ENCODE measurements around the gene PLEKHA7. TPM values are rescaled to one million over a fixed set of nuclear protein-coding genes. Genes with fewer than 3 reads are reported as not detected.

PLEKHA7 gene
- total RNA-seq, 2 donors from 2014 or later = 55.6 to 65.9 TPM

- Histone ChIP-seq H3K4me1 (no peaks in the 10 kb centered on the region), H3K9me3 (no peaks in the 10 kb centered on the region), H3K4me3 (no peak overlapping the region), H3K27ac (no peak overlapping the region), H3K27me3 (no peaks in the 10 kb centered on the region), H3K36me3 (no peaks in the 10 kb centered on the region), H3K9ac (ENCODE audit: low read depth in 2 of 2, low read length in 2 of 2) (no peak overlapping the region)
- TF ChIP-seq CTCF (IDR thresholded peaks at IDR 0.05) = no peak
- DNase-seq = no peak
- intact Hi-C loops (cut with DNase I) = no loop called here
These were observed 254.2 kb downstream of the PLEKHA7 start for GRCh38 chr11:16759857-16760508.

- H3K27me3 ChIP-seq = no peaks in the 10 kb centered on the region
- H3K4me3 ChIP-seq = no peak overlapping the region
- no peak for DNase-seq
- no peaks in the 10 kb centered on the region for H3K4me1 ChIP-seq
- intact Hi-C loops (cut with DNase I) = no loop called here
- H3K36me3 ChIP-seq = no peaks in the 10 kb centered on the region
- H3K9me3 ChIP-seq = no peaks in the 10 kb centered on the region
- no peak overlapping the region for H3K9ac ChIP-seq (ENCODE audit: low read depth in 2 of 2, low read length in 2 of 2)
- no peak for TF ChIP-seq CTCF (IDR thresholded peaks at IDR 0.05)
- no peak overlapping the region for H3K27ac ChIP-seq
These were observed 255.7 kb downstream of the PLEKHA7 start for GRCh38 chr11:16758382-16759024.

- H3K36me3 ChIP-seq = peaks cover 21% of the 10 kb centered on the region
- H3K9ac ChIP-seq (ENCODE audit: low read depth in 2 of 2, low read length in 2 of 2) = no peak overlapping the region
- H3K27ac ChIP-seq = no peak overlapping the region
- intact Hi-C loops (cut with DNase I) = no loop called here
- H3K4me3 ChIP-seq = no peak overlapping the region
- DNase-seq = no peak
- no peaks in the 10 kb centered on the region for H3K9me3 ChIP-seq
- no peak for TF ChIP-seq CTCF (IDR thresholded peaks at IDR 0.05)
- no peaks in the 10 kb centered on the region for H3K4me1 ChIP-seq
- H3K27me3 ChIP-seq = no peaks in the 10 kb centered on the region
These were observed 263.8 kb downstream of the PLEKHA7 start for GRCh38 chr11:16750417-16750816.

GRCh38 chr11:16749666-16750065 lies 264.5 kb downstream of the PLEKHA7 start:
- DNase-seq = no peak
- Histone ChIP-seq H3K9me3 (no peaks in the 10 kb centered on the region), H3K27me3 (no peaks in the 10 kb centered on the region), H3K27ac (no peak overlapping the region), H3K4me1 (no peaks in the 10 kb centered on the region), H3K36me3 (peaks cover 21% of the 10 kb centered on the region), H3K4me3 (no peak overlapping the region), H3K9ac (ENCODE audit: low read depth in 2 of 2, low read length in 2 of 2) (no peak overlapping the region)
- TF ChIP-seq CTCF (IDR thresholded peaks at IDR 0.05) = no peak
- intact Hi-C loops (cut with DNase I) = no loop called here

GRCh38 chr11:16749092-16749491 lies 265.1 kb downstream of the PLEKHA7 start:
- peaks cover 21% of the 10 kb centered on the region for H3K36me3 ChIP-seq
- no peak overlapping the region for H3K27ac ChIP-seq
- no peaks in the 10 kb centered on the region for H3K27me3 ChIP-seq
- no peaks in the 10 kb centered on the region for H3K9me3 ChIP-seq
- no peak overlapping the region for H3K9ac ChIP-seq (ENCODE audit: low read depth in 2 of 2, low read length in 2 of 2)
- no peak overlapping the region for H3K4me3 ChIP-seq
- no peak for TF ChIP-seq CTCF (IDR thresholded peaks at IDR 0.05)
- intact Hi-C loops (cut with DNase I) = no loop called here
- DNase-seq = no peak
- H3K4me1 ChIP-seq = no peaks in the 10 kb centered on the region
